Measurements from ENCODE around the gene NR2C2AP. TPM values are rescaled to one million over a fixed set of nuclear protein-coding genes. Genes with fewer than 3 reads are reported as not detected.

Gene NR2C2AP
- total and polyA plus RNA-seq, 2 of the 13 experiments (the other 11 are each of a cell fraction or from before 2014, with no cell fraction given) = 12.2 to 26.8 TPM

DNA sequence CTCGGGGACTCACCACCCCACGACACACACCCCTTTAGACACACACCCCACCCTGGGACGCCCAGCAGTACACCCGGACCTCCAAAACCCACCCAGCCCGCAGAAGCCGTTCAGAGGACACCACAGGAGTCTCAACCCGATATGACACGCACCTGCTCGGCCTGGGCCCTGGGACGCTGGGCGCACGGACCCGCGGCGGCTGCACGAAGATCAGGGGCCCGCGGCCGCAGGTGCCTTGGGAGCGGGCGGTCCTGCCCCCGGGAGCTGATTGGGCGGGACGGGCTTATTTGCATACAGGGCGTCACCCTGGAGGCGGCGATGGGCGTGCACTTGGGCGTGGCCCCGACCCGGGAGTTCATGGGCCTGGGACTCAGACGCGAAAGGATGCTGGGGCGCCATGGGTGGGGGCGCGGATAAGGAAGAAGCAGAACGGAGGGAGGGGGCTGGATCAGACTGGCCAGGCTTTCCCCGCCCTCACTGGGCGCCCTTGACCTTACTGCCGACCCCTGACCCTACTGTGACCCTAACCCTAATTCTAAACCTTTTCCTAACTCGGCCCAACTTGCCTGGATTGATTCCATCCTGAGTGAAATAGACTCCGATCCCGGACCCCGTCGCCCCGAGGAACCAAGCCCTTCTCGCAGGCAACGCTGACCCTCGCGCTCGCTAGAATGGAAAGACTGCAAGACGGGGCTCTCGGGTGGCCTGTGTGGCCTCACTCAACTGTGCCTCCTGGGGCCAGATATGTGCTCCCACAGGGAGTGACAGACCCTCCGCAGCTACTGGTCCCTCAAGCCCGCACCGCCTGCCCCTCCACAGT is 33.0 kb downstream of the NR2C2AP start, which contains the start of gene MEF2B (continued):
- TF ChIP-seq, protein P1, sequence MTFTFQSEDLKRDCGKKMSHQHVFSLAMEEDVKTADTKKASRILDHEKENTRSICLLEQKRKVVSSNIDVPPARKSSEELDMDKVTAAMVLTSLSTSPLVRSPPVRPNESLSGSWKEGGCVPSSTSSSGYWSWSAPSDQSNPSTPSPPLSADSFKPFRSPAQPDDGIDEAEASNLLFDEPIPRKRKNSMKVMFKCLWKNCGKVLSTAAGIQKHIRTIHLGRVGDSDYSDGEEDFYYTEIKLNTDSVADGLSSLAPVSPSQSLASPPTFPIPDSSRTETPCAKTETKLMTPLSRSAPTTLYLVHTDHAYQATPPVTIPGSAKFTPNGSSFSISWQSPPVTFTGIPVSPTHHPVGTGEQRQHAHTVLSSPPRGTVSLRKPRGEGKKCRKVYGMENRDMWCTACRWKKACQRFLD (CRISPR knock-in tag; IDR thresholded peaks at IDR 0.05; ENCODE audit: borderline replicate concordance) = 0 out of 2 replicates have a peak, but pooled peaks have one; percentile 45
- TF ChIP-seq, protein P2, sequence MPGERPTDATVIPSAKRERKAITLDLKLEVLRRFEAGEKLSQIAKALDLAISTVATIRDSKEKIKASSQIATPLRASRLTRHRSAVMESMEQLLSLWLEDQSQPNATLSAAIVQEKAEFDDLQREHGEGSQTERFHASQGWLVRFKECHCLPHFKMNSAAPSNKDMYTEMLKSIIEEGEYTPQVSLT (CRISPR knock-in tag; IDR thresholded peaks at IDR 0.05; ENCODE audit: borderline replicate concordance, low read depth) = no peak
- TF ChIP-seq ZNF576 (CRISPR knock-in tag; IDR thresholded peaks at IDR 0.05) = no peak
- TF ChIP-seq, protein P3, sequence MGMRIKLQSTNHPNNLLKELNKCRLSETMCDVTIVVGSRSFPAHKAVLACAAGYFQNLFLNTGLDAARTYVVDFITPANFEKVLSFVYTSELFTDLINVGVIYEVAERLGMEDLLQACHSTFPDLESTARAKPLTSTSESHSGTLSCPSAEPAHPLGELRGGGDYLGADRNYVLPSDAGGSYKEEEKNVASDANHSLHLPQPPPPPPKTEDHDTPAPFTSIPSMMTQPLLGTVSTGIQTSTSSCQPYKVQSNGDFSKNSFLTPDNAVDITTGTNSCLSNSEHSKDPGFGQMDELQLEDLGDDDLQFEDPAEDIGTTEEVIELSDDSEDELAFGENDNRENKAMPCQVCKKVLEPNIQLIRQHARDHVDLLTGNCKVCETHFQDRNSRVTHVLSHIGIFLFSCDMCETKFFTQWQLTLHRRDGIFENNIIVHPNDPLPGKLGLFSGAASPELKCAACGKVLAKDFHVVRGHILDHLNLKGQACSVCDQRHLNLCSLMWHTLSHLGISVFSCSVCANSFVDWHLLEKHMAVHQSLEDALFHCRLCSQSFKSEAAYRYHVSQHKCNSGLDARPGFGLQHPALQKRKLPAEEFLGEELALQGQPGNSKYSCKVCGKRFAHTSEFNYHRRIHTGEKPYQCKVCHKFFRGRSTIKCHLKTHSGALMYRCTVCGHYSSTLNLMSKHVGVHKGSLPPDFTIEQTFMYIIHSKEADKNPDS (CRISPR knock-in tag; IDR thresholded peaks at IDR 0.05) = no peak
- TF ChIP-seq MIER3 (CRISPR knock-in tag; IDR thresholded peaks at IDR 0.05; ENCODE audit: borderline replicate concordance) = no peak
- no peak for TF ChIP-seq CENPX (CRISPR knock-in tag; IDR thresholded peaks at IDR 0.05)
- no peak for TF ChIP-seq ZNF841 (CRISPR knock-in tag; IDR thresholded peaks at IDR 0.05; ENCODE audit: borderline replicate concordance)
- TF ChIP-seq ZNF839 (CRISPR knock-in tag; IDR thresholded peaks at IDR 0.05; ENCODE audit: borderline replicate concordance) = no peak
- TF ChIP-seq ZNF687 (CRISPR knock-in tag; IDR thresholded peaks at IDR 0.05) = peak; percentile 86
- TF ChIP-seq HDAC2 (CRISPR knock-in tag; IDR thresholded peaks at IDR 0.05) = no peak
- TF ChIP-seq NR3C1 (CRISPR knock-in tag; IDR thresholded peaks at IDR 0.05) = no peak
- no peak for TF ChIP-seq NCOR1 (IDR thresholded peaks at IDR 0.05; ENCODE audit: borderline replicate concordance, low read length)
- no peak for TF ChIP-seq ZNF142 (CRISPR knock-in tag; IDR thresholded peaks at IDR 0.05)
- TF ChIP-seq SIX4 (CRISPR knock-in tag; IDR thresholded peaks at IDR 0.05) = no peak

All from HepG2 (cell line).